HepG2 (cell line): ENCODE measurements around the gene ABHD17A. TPM values are rescaled to one million over a fixed set of nuclear protein-coding genes. Genes with fewer than 3 reads are reported as not detected.

Experiments used
- AGO2 ChIP-seq: fragments of 200-400 bp; formaldehyde crosslinking; optimal IDR thresholded peaks from 2 replicates; pipeline ENCODE3; 2017; ENCODE audit warnings: mild to moderate bottlenecking, low read depth, low read length, moderate library complexity
- BRCA1 ChIP-seq: sonication (generic); formaldehyde crosslinking; IDR thresholded peaks from 2 replicates; pipeline ENCODE4 v1.4.0; 2020; ENCODE audit warnings: missing genetic modification reagents
- CBX5 ChIP-seq: sonication (generic); formaldehyde crosslinking; IDR thresholded peaks from 2 replicates; pipeline ENCODE4 v1.4.0; 2020; ENCODE audit warnings: missing genetic modification reagents, borderline replicate concordance
- FLYWCH1 ChIP-seq: sonication (generic); formaldehyde crosslinking; IDR thresholded peaks from 2 replicates; pipeline ENCODE4 v1.8.1; 2023; ENCODE audit warnings: mild to moderate bottlenecking, missing genetic modification reagents
- GATAD2A ChIP-seq: IDR thresholded peaks from 2 replicates; pipeline ENCODE4 v1.6.1; 2016
- HDAC6 ChIP-seq: fragments of 200-600 bp; sonication (generic); IDR thresholded peaks from 2 replicates; pipeline ENCODE4 v1.7.0; 2017; ENCODE audit warnings: mild to moderate bottlenecking, antibody characterized with exemption, low read length, low read depth
- ISL2 ChIP-seq: sonication (generic); formaldehyde crosslinking; IDR thresholded peaks from 2 replicates; pipeline ENCODE4 v1.5.0; 2020; ENCODE audit warnings: missing genetic modification reagents
- KMT2A ChIP-seq: sonication (generic); formaldehyde crosslinking; IDR thresholded peaks from 2 replicates; pipeline ENCODE4 v1.4.0; 2020; ENCODE audit warnings: missing genetic modification reagents
- MAFF ChIP-seq: IDR thresholded peaks from 2 replicates; pipeline ENCODE4 v1.6.1; 2011; ENCODE audit warnings: low read depth, low read length, improper control_type of control experiment
- MEIS2 ChIP-seq: sonication (generic); formaldehyde crosslinking; IDR thresholded peaks from 2 replicates; pipeline ENCODE4 v1.9.0; 2021; ENCODE audit warnings: mild to moderate bottlenecking, missing genetic modification reagents
- NKX3-1 ChIP-seq: sonication (generic); formaldehyde crosslinking; IDR thresholded peaks from 2 replicates; pipeline ENCODE4 v1.5.0; 2020; ENCODE audit warnings: missing genetic modification reagents
- RFX3 ChIP-seq: IDR thresholded peaks from 2 replicates; pipeline ENCODE4 v1.6.1; 2016; ENCODE audit warnings: missing biosample characterization, missing genetic modification reagents
- THAP11 ChIP-seq: IDR thresholded peaks from 2 replicates; pipeline ENCODE4 v1.6.1; 2016; ENCODE audit warnings: missing biosample characterization, missing genetic modification reagents
- ZBTB8A ChIP-seq: sonication (generic); formaldehyde crosslinking; IDR thresholded peaks from 2 replicates; pipeline ENCODE4 v1.4.0; 2020; ENCODE audit warnings: mild to moderate bottlenecking, low read depth, missing genetic modification reagents, borderline replicate concordance
- ZFP36 ChIP-seq: fragments of 150-350 bp; IDR thresholded peaks from 2 replicates; pipeline ENCODE4 v1.6.1; 2018; ENCODE audit warnings: borderline replicate concordance, low read length, low read depth; ENCODE audit not compliant: partially characterized antibody
- ZFYVE20 ChIP-seq: sonication (generic); formaldehyde crosslinking; IDR thresholded peaks from 2 replicates; pipeline ENCODE4 v1.8.0; 2023; ENCODE audit warnings: low read depth, mild to moderate bottlenecking, moderate library complexity, missing genetic modification reagents, borderline replicate concordance
- ZNF143 ChIP-seq: sonication (generic); formaldehyde crosslinking; IDR thresholded peaks from 2 replicates; pipeline ENCODE4 v1.4.0; 2020; ENCODE audit warnings: missing genetic modification reagents
- ZNF501 ChIP-seq: sonication (generic); formaldehyde crosslinking; IDR thresholded peaks from 2 replicates; pipeline ENCODE4 v1.5.1; 2020; ENCODE audit warnings: mild to moderate bottlenecking, moderate library complexity, missing genetic modification reagents
- ZNF550 ChIP-seq: sonication (generic); formaldehyde crosslinking; IDR thresholded peaks from 2 replicates; pipeline ENCODE4 v1.4.0; 2020; ENCODE audit warnings: mild to moderate bottlenecking, missing genetic modification reagents, borderline replicate concordance
- ZNF891 ChIP-seq: sonication (generic); formaldehyde crosslinking; IDR thresholded peaks from 2 replicates; pipeline ENCODE4 v1.5.0; 2020; ENCODE audit warnings: mild to moderate bottlenecking, missing genetic modification reagents
- polyA plus RNA-seq, 8 experiments: library from polyadenylated mRNA; depleted of rRNA in 3 of 8; stranded (reverse) in 7 of 8; unstranded in 1 of 8; fragments of >200 nt; fragmentation: Illumina TruSeq in 4 of 8; extraction: Trizol in 4 of 8; gene quantifications; 2 replicates each; pipeline versions ENCODE4 v1.2.1 to v1.2.3, GENCODE V29; 2011 to 2016; ENCODE audit warnings: low read depth in 4 of 8, missing spikeins in 1 of 8, mixed read lengths in 1 of 8; ENCODE audit not compliant: insufficient read depth in 1 of 8
- total RNA-seq, 5 experiments: library from RNA; depleted of rRNA; stranded (reverse); fragments of >200 nt; fragmentation: Illumina TruSeq; extraction: Trizol; gene quantifications; 2 replicates each; pipeline ENCODE4 v1.2.3, GENCODE V29; 2016; ENCODE audit warnings: low read depth in 1 of 5
- TF ChIP-seq, protein P1 (sequence below): sonication (generic); formaldehyde crosslinking; IDR thresholded peaks from 2 replicates; pipeline ENCODE4 v1.5.1; 2020; ENCODE audit warnings: missing genetic modification reagents, mild to moderate bottlenecking, borderline replicate concordance
- TF ChIP-seq, protein P2 (sequence below): sonication (generic); formaldehyde crosslinking; IDR thresholded peaks from 2 replicates; pipeline ENCODE4 v1.4.0; 2020; ENCODE audit warnings: missing genetic modification reagents, borderline replicate concordance
- TF ChIP-seq, protein P3 (sequence below): sonication (generic); formaldehyde crosslinking; IDR thresholded peaks from 2 replicates; pipeline ENCODE4 v1.9.0; 2022; ENCODE audit warnings: missing genetic modification reagents, mild to moderate bottlenecking, borderline replicate concordance
- TF ChIP-seq, protein P4 (sequence below): sonication (generic); formaldehyde crosslinking; IDR thresholded peaks from 2 replicates; pipeline ENCODE4 v1.8.0; 2022; ENCODE audit warnings: mild to moderate bottlenecking, missing genetic modification reagents

The ABHD17A gene
- total and polyA plus RNA-seq, 2 of the 13 experiments (the other 11 are each of a cell fraction or from before 2014, with no cell fraction given) = 27.7 to 40.8 TPM

DNA sequence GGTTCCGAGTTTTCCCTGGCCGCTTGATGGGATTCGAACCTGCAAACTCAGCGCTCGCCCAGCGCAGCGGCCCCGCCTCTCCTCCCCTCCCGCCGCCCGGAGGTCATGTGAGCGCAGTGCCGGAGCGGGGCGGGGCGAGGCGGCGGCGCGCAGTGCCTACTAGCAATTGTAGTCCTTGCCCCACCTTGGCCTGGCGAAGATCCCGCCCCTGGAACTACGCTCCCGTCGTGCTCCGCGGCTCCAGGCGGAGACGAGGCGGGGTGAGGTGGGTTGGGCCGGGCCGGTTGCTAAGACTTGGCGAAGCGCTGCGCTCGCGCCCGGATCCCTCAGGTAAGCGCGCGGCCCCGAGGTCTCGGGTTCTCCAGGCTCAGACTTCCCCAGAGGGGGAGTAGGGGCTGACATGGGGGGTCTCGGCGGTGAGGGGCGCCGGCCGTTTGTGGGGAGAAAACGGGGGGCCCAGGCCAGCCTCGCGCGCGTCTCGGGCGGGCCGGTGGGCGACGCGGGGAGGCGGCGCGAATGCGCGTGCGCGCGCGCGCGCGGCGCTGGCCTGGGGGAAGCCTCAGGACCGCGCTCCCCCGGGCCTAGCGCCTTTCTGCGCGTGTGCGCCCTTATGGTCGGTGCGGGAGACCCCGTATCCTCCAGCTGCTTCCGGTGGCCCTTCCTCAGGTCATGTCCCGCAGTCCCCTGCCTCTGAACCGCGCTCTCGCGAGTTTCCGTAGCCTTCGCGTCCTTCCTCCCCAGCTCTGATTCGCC lies 20.0 kb upstream of the ABHD17A start, which contains the start of the genes ADAT3 and SCAMP4 (continued):
- TF ChIP-seq, protein P1, sequence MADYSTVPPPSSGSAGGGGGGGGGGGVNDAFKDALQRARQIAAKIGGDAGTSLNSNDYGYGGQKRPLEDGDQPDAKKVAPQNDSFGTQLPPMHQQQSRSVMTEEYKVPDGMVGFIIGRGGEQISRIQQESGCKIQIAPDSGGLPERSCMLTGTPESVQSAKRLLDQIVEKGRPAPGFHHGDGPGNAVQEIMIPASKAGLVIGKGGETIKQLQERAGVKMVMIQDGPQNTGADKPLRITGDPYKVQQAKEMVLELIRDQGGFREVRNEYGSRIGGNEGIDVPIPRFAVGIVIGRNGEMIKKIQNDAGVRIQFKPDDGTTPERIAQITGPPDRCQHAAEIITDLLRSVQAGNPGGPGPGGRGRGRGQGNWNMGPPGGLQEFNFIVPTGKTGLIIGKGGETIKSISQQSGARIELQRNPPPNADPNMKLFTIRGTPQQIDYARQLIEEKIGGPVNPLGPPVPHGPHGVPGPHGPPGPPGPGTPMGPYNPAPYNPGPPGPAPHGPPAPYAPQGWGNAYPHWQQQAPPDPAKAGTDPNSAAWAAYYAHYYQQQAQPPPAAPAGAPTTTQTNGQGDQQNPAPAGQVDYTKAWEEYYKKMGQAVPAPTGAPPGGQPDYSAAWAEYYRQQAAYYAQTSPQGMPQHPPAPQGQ (CRISPR knock-in tag) = no peak
- TF ChIP-seq KMT2A (CRISPR knock-in tag) (peak; percentile 54; the same call in 1 of the 2 replicates), MEIS2 (CRISPR knock-in tag) (no peak), BRCA1 (0 out of 2 replicates have a peak, but pooled peaks have one; percentile 30), RFX3 (CRISPR knock-in tag) (no peak), FLYWCH1 (CRISPR knock-in tag) (no peak), GATAD2A (CRISPR knock-in tag) (peak; percentile 81), ZBTB8A (CRISPR knock-in tag) (no peak), ZNF891 (CRISPR knock-in tag) (no peak), HDAC6 (no peak), AGO2 (no peak), MAFF (peak; percentile 5; the same call in 1 of the 2 replicates), ZFP36 (no peak), THAP11 (CRISPR knock-in tag) (peak; percentile 98), ZNF501 (CRISPR knock-in tag) (peak; percentile 75), ZNF550 (CRISPR knock-in tag) (no peak), ZNF143 (CRISPR knock-in tag) (peak; percentile 93), ISL2 (0 out of 2 replicates have a peak, but pooled peaks have one; percentile 14), ZFYVE20 (no peak), CBX5 (CRISPR knock-in tag) (peak; percentile 65; the same call in 1 of the 2 replicates), NKX3-1 (no peak; the same call in 1 of the 2 replicates)
- TF ChIP-seq, protein P2, sequence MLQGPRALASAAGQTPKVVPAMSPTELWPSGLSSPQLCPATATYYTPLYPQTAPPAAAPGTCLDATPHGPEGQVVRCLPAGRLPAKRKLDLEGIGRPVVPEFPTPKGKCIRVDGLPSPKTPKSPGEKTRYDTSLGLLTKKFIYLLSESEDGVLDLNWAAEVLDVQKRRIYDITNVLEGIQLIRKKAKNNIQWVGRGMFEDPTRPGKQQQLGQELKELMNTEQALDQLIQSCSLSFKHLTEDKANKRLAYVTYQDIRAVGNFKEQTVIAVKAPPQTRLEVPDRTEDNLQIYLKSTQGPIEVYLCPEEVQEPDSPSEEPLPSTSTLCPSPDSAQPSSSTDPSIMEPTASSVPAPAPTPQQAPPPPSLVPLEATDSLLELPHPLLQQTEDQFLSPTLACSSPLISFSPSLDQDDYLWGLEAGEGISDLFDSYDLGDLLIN (CRISPR knock-in tag) = peak; percentile 13; the same call in 1 of the 2 replicates
- TF ChIP-seq, protein P3, sequence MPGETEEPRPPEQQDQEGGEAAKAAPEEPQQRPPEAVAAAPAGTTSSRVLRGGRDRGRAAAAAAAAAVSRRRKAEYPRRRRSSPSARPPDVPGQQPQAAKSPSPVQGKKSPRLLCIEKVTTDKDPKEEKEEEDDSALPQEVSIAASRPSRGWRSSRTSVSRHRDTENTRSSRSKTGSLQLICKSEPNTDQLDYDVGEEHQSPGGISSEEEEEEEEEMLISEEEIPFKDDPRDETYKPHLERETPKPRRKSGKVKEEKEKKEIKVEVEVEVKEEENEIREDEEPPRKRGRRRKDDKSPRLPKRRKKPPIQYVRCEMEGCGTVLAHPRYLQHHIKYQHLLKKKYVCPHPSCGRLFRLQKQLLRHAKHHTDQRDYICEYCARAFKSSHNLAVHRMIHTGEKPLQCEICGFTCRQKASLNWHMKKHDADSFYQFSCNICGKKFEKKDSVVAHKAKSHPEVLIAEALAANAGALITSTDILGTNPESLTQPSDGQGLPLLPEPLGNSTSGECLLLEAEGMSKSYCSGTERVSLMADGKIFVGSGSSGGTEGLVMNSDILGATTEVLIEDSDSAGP (CRISPR knock-in tag) = peak; percentile 60
- TF ChIP-seq, protein P4, sequence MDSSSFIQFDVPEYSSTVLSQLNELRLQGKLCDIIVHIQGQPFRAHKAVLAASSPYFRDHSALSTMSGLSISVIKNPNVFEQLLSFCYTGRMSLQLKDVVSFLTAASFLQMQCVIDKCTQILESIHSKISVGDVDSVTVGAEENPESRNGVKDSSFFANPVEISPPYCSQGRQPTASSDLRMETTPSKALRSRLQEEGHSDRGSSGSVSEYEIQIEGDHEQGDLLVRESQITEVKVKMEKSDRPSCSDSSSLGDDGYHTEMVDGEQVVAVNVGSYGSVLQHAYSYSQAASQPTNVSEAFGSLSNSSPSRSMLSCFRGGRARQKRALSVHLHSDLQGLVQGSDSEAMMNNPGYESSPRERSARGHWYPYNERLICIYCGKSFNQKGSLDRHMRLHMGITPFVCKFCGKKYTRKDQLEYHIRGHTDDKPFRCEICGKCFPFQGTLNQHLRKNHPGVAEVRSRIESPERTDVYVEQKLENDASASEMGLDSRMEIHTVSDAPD (CRISPR knock-in tag) = no peak; the same call in 1 of the 2 replicates
